Thoracic aorta (tissue), 2 donors: ENCODE measurements around the gene LEPROT. TPM values are rescaled to one million over a fixed set of nuclear protein-coding genes. Genes with fewer than 3 reads are reported as not detected.
A peak's percentile ranks its signal among the peaks of the same experiment; 100 is the strongest.

Source experiments
- ATAC-seq: fragments of 150-250 bp; one replicate; pipeline ENCODE4 v1.8.0; 2017; ENCODE audit warnings: low read depth; ENCODE audit not compliant: insufficient number of reproducible peaks, low FRiP score
- DNase-seq: peaks from one replicate; pipeline ENCODE4 v3.0.0-alpha.2; 2020; ENCODE audit warnings: low spot score
- H3K27ac ChIP-seq, 2 donors: fragments of 200-600 bp; sonication (generic); 1 replicate in 1 of 2; 2 replicates in 1 of 2; pipeline ENCODE4 v1.5.1; 2016; ENCODE audit warnings: mild to moderate bottlenecking in 2 of 2, moderate library complexity in 2 of 2
- H3K27me3 ChIP-seq: fragments of 200-600 bp; sonication (generic); replicated peaks from 2 replicates; pipeline ENCODE4 v1.6.0; 2016; ENCODE audit warnings: mild to moderate bottlenecking; ENCODE audit not compliant: insufficient read depth
- H3K36me3 ChIP-seq: fragments of 200-600 bp; sonication (generic); one replicate; pipeline ENCODE4 v1.5.1; 2016
- H3K4me1 ChIP-seq, 2 donors: fragments of 200-600 bp; sonication (generic); 1 replicate in 1 of 2; 2 replicates in 1 of 2; pipeline versions ENCODE4 v1.5.1 to v1.6.0; 2016; ENCODE audit warnings: low read depth in 2 of 2, mild to moderate bottlenecking in 1 of 2; ENCODE audit not compliant: control insufficient read depth in 1 of 2
- H3K4me3 ChIP-seq: fragments of 200-600 bp; sonication (generic); 2 replicates; pipeline ENCODE4 v1.5.1; 2016; ENCODE audit warnings: mild to moderate bottlenecking
- H3K9me3 ChIP-seq: fragments of 200-600 bp; sonication (generic); 2 replicates; pipeline ENCODE4 v1.5.1; 2016
- CTCF ChIP-seq: fragments of 200-600 bp; sonication (generic); IDR thresholded peaks from one replicate; pipeline ENCODE4 v1.5.1; 2019; ENCODE audit warnings: antibody characterized with exemption
- total RNA-seq, 2 donors: library from RNA; depleted of rRNA; stranded (reverse); fragments of >200 nt; gene quantifications; one replicate each; pipeline versions ENCODE4 v1.1.0 to v1.2.3, GENCODE V29; 2016

LEPROT gene
- total RNA-seq, 2 donors from 2014 or later: 79.5 to 82.9 TPM

DNA sequence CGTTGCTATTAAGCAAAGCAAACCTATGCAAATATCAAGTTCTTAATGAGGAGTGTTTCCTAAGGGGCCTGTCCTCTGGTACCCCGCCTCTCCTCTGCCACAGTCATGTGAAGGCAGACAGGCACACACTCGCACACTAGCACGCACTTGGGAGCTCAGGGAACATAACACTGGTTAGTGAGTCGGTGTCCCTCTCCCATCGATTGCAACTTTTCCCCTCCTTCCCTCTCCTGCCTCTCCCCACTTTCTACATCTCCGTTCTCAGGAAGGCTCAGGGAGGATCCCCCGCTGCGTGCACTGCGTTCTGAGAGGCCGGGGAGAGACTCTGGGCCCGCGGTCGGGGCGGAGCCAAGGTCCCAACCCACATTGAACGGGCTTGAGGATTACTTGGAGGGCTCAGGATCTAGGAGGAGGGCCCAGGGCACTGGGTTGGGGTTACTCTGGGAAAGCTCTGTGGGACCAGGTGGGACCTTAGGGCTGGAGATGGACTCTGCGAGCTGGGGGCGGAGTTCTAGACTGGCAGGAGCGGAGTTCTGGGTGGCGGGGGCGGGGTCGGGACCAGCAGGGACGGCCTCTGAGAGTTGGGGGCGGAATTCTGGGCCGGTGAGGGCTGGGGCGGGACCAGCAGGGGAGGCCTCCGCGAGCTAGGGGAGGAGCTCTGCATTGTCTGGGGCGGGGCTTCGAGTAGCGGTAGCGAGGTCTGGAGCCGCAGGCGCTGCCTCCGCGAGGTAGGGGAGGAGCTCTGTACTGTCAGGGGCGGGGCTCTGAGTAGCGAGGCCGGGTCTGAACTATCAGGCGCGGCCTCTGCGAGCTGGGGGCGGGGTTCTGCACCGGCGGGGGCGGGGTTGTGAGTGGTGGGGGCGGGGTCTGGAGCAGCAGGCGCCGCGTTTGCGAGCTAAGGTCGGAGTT lies 533 bp upstream of the LEPROT start:
- no peaks in the 10 kb centered on the region for H3K9me3 ChIP-seq
- TF ChIP-seq CTCF: no peak
- ATAC-seq: peak; percentile 88
- H3K27me3 ChIP-seq: no peaks in the 10 kb centered on the region
- H3K4me1 ChIP-seq: peaks cover 15 to 33% of the 10 kb centered on the region in 2 donors
- peak overlapping the region; percentile 88 to 96 for H3K27ac ChIP-seq
- H3K4me3 ChIP-seq: peak overlapping the region; percentile 89
- no peaks in the 10 kb centered on the region for H3K36me3 ChIP-seq
- DNase-seq: peak; percentile 96

DNA sequence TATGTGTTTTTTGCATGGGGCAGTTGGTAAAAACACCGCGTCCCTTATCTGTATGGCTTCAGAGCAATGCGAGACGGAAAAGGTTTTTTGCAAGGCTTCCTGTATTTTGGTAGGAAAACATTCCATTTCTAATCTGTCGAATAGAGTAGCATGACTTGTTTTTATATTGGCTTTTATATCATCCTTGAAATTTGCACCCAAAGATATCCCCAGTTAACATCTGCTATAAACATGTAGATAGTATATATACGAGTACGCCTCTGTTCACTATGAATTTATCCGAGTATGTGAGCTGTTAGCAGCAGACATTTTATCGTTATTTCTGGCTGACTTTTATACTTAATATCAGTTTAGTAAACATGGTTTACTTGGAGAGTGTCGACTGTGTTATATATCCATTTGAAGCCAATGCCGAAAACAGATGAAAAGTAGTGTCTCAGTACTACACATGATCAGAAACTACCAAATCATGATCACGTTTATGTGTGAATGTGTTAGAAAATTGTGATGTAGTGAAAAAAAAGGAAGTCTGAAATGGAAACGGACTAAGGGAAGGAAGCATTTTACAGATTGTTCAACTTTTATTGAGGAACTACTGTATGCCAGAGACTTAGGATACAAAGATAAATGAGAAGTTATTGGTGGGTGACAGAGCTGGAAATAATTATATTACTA lies 1.0 kb downstream of the LEPROT start:
- ATAC-seq: no peak
- no peak for TF ChIP-seq CTCF
- DNase-seq: no peak
- peaks cover 15 to 33% of the 10 kb centered on the region in 2 donors for H3K4me1 ChIP-seq
- H3K9me3 ChIP-seq: no peaks in the 10 kb centered on the region
- H3K27ac ChIP-seq: peak overlapping the region; percentile 93 to 96
- no peaks in the 10 kb centered on the region for H3K27me3 ChIP-seq
- peaks cover 11% of the 10 kb centered on the region for H3K36me3 ChIP-seq
- peak overlapping the region; percentile 89 for H3K4me3 ChIP-seq

DNA sequence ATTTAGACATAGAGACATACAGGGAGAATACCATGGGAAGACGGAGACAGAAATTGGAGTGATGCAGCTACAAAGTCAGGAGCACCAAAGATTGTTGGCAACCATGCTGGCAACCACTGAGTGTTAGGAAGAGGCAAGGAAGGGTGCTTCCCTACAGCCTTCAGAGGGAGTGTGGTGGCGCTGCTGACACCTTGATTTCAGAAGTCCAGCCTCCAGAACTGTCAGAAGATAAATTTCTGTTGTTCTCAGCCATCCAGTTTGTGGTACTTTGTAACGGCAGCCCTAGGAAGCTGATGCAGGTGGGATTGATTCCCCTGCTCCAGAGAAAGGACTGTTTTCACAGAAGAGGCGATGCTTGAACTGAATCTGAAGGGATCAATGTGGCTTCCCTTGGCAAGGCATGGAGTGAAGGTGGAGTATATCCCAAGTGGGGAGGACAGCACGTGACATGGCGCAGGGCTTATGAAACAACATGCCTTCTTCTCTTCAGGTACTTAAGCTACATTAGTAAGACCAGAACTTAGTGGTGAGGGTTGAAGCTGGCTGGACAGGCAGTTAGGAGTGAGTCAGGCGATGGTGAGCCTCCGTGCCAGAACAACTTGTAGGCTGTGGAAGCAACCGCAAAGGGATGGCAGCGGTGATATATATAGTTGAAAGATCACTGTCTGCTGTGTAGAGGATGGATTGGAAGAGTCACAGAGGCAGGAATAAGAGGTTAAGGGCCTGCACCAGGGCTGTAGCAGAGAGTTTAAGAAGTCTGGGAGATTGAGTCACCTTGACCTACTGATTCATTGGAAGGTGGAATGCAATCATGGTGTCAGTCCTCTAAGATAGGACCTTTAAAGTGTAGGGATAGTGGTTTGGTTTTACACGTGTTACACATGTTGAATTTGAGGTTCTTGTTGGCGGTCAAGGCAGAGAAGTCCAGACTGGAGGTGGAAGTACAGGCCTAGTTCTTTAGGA lies 2.1 kb downstream of the LEPROT start:
- ATAC-seq (no peak), DNase-seq (no peak)
- Histone ChIP-seq H3K9me3 (no peaks in the 10 kb centered on the region), H3K27me3 (no peaks in the 10 kb centered on the region), H3K36me3 (peaks cover 16% of the 10 kb centered on the region), H3K4me3 (peak overlapping the region; percentile 89), H3K27ac (peak overlapping the region in 1 of 2 donors; percentile 96), H3K4me1 (peaks cover 15 to 33% of the 10 kb centered on the region in 2 donors)
- no peak for TF ChIP-seq CTCF

GRCh38 chr1:65423884-65424572 lies 3.6 kb downstream of the LEPROT start:
- no peaks in the 10 kb centered on the region for H3K27me3 ChIP-seq
- H3K4me3 ChIP-seq: no peak overlapping the region
- H3K9me3 ChIP-seq: no peaks in the 10 kb centered on the region
- peaks cover 16% of the 10 kb centered on the region for H3K36me3 ChIP-seq
- H3K4me1 ChIP-seq: peaks cover 15 to 33% of the 10 kb centered on the region in 2 donors
- ATAC-seq (no peak), DNase-seq (no peak)
- H3K27ac ChIP-seq: no peak overlapping the region
- no peak for TF ChIP-seq CTCF
